GM19397 (cell line): ENCODE measurements around the gene KIAA1755.

Source experiments
- ATAC-seq: cut with Tn5 transposase; IDR thresholded peaks from one replicate; pipeline ENCODE4 v1.9.1; 2021; ENCODE audit warnings: mild to moderate bottlenecking, moderate library complexity; ENCODE audit not compliant: unreplicated experiment

KIAA1755 gene

GRCh38 chr20:38243709-38244020 is 16.9 kb downstream of the KIAA1755 start:
- no peak for ATAC-seq

- no peak for ATAC-seq
These were observed 17.5 kb downstream of the KIAA1755 start for GRCh38 chr20:38242848-38243708.

- no peak for ATAC-seq
These were observed 19.3 kb downstream of the KIAA1755 start for GRCh38 chr20:38241201-38241600.

- no peak for ATAC-seq
These were observed 21.1 kb downstream of the KIAA1755 start for GRCh38 chr20:38239441-38239840.

- ATAC-seq = no peak
These were observed 21.7 kb downstream of the KIAA1755 start for GRCh38 chr20:38238829-38239228.

GRCh38 chr20:38237381-38237780 is 23.2 kb downstream of the KIAA1755 start:
- no peak for ATAC-seq

GRCh38 chr20:38231531-38232121 is 28.9 kb downstream of the KIAA1755 start:
- ATAC-seq = no peak

GRCh38 chr20:38230957-38231526 is 29.5 kb downstream of the KIAA1755 start:
- no peak for ATAC-seq

GRCh38 chr20:38230253-38230551 is 30.3 kb downstream of the KIAA1755 start:
- no peak for ATAC-seq

- ATAC-seq = no peak
These were observed 30.9 kb downstream of the KIAA1755 start for GRCh38 chr20:38229376-38230252.

- ATAC-seq = no peak
These were observed 32.1 kb downstream of the KIAA1755 start for GRCh38 chr20:38228436-38228835.

GRCh38 chr20:38227420-38228360 is 32.8 kb downstream of the KIAA1755 start:
- no peak for ATAC-seq

- no peak for ATAC-seq
These were observed 34.0 kb downstream of the KIAA1755 start for GRCh38 chr20:38226553-38226952.

GRCh38 chr20:38225900-38226263 is 34.7 kb downstream of the KIAA1755 start:
- ATAC-seq = no peak

GRCh38 chr20:38225240-38225899 is 35.2 kb downstream of the KIAA1755 start:
- ATAC-seq = no peak

- ATAC-seq = no peak
These were observed 36.0 kb downstream of the KIAA1755 start for GRCh38 chr20:38224531-38224930.

GRCh38 chr20:38223743-38224100 is 36.8 kb downstream of the KIAA1755 start:
- ATAC-seq = no peak

GRCh38 chr20:38222923-38223742 is 37.4 kb downstream of the KIAA1755 start:
- ATAC-seq = no peak

GRCh38 chr20:38222231-38222922 is 38.2 kb downstream of the KIAA1755 start:
- no peak for ATAC-seq
